ENCODE data around the gene CPSF3. TPM values are rescaled to one million over a fixed set of nuclear protein-coding genes. Genes with fewer than 3 reads are reported as not detected.

CPSF3 gene
- total RNA-seq, 8 experiments from 2014 or later, result 32.7 to 64.5 (median 41.8) TPM

GRCh38 chr2:9471206-9471605, 47.8 kb downstream of the CPSF3 start:
- no peak for ATAC-seq (replicated peaks in 6 of 8)
- Histone ChIP-seq H3K4me3 (no peak overlapping the region), H3K27ac (no peak overlapping the region), H3K4me1 (replicated peaks in 1 of 2) (peaks cover 5 to 9% of the 10 kb centered on the region in 2 donors)
- 82 to 100% (median 90%) methylated on average over 2 to 5 of the region's 5 CpGs; no CpG with 5 or more reads in 1 of the 10 experiments for WGBS, 10 experiments
- in situ Hi-C loops (cut with MboI; ENCODE audit: low pct_unique_long_range_greater_than_20kb in 2 of 9, low sequenced_read_pairs in 9 of 9, unreplicated experiment in 9 of 9), result no loop called here

- ATAC-seq (replicated peaks in 6 of 8), result no peak
- H3K27ac ChIP-seq, result no peak overlapping the region
- in situ Hi-C loops (cut with MboI; ENCODE audit: low pct_unique_long_range_greater_than_20kb in 2 of 9, low sequenced_read_pairs in 9 of 9, unreplicated experiment in 9 of 9), result no loop called here
- 76 to 100% (median 100%) methylated on average over 1 to 8 of the region's 9 CpGs; no CpG with 5 or more reads in 4 of the 10 experiments for WGBS, 10 experiments
- peaks cover 5 to 11% of the 10 kb centered on the region in 2 donors for H3K4me1 ChIP-seq (replicated peaks in 1 of 2)
- no peak overlapping the region for H3K4me3 ChIP-seq
These were observed 49.1 kb downstream of the CPSF3 start for GRCh38 chr2:9472511-9472910.

DNA sequence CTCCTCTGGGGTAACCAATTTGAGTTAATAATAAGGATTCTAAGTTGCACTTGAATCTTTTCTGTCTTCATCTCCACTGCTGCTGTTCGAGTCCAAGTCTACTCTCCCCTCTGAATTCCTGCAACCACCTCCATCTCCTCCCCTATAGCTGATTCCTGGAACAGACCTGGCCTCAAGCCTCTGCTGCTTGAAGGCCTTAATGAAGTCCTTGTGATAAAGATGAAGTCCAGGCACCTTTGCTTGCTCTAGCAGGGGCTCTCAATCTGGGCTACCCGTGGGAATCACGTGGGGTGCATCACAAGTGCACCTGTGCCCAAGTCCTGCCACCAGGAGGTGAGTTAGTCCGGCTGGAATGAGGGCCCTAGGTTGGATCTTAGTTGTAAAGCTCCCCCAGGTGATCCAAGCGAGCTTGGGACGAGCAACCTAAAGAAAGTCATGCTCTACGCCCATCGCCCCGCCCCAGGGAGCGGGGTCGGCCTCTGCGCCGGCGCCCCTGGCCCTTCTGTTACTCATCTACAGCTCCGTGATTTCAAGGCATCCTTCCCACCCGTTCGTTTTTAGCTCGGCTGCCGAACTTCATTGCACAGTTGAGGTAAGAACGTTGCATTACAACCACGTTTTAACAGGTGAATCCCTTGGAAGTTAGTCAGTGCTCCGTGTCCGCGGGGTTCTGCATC, 50.0 kb downstream of the CPSF3 start:
- in situ Hi-C loops (cut with MboI; ENCODE audit: low pct_unique_long_range_greater_than_20kb in 2 of 9, low sequenced_read_pairs in 9 of 9, unreplicated experiment in 9 of 9), result no loop called here
- WGBS, 10 experiments, result 26 to 100% (median 82%) methylated on average over 1 to 17 of the region's 24 CpGs
- H3K4me1 ChIP-seq (replicated peaks in 1 of 2), result peaks cover 5 to 11% of the 10 kb centered on the region in 2 donors
- no peak for ATAC-seq (replicated peaks in 6 of 8)
- H3K27ac ChIP-seq, result no peak overlapping the region
- peak overlapping the region in 4 of 5 donors; percentile 56 to 93 (median 74) for H3K4me3 ChIP-seq

DNA sequence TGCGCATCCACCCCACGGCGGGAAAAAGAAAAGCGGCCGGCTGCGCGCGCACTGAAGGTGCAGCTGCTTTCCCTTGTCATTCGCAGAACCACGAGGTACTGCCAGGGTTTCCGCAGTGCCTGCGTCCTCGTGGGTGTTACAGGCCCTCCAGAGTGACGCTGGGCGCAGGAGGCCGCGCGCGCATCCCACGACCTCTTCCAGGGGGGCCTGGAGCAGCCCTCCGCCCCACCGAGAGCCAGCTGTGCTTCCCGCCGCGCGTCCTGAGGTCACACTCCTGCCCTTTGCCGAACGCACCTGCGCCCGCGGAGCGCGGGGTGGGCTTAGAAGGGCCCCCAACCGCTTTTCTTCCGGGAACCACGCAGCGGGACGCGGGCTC, 50.5 kb downstream of the CPSF3 start:
- H3K4me1 ChIP-seq (replicated peaks in 1 of 2), result peaks cover 5 to 11% of the 10 kb centered on the region in 2 donors
- in situ Hi-C loops (cut with MboI; ENCODE audit: low pct_unique_long_range_greater_than_20kb in 2 of 9, low sequenced_read_pairs in 9 of 9, unreplicated experiment in 9 of 9), result no loop called here
- 24 to 59% (median 34%) methylated on average over 6 to 24 of the region's 39 CpGs; no CpG with 5 or more reads in 7 of the 10 experiments for WGBS, 10 experiments
- ATAC-seq (replicated peaks in 6 of 8), result peak in 7 of 8 experiments; percentile 3 to 66 (median 46)
- peak overlapping the region; percentile 52 to 74 for H3K27ac ChIP-seq
- H3K4me3 ChIP-seq, result peak overlapping the region; percentile 42 to 93 (median 73)

GRCh38 chr2:9474361-9475057, 51.1 kb downstream of the CPSF3 start, which contains the start of gene IAH1:
TSS of gene IAH1 (plus strand) at chr2:9474551. CDS start at chr2:9474567, 16 bp downstream.
- peak; percentile 79 to 91 (median 88) for ATAC-seq (replicated peaks in 6 of 8)
- in situ Hi-C loops (cut with MboI; ENCODE audit: low pct_unique_long_range_greater_than_20kb in 2 of 9, low sequenced_read_pairs in 9 of 9, unreplicated experiment in 9 of 9), result no loop called here
- peak within 1 kb of the TSS; percentile 52 to 74 for H3K27ac ChIP-seq
- 33 to 50% methylated on average over 1 to 3 of the region's 91 CpGs; no CpG with 5 or more reads in 8 of the 10 experiments for WGBS, 10 experiments
- peaks cover 5 to 11% of the 10 kb centered on the region in 2 donors for H3K4me1 ChIP-seq (replicated peaks in 1 of 2)
- H3K4me3 ChIP-seq, result peak within 1 kb of the TSS; percentile 42 to 93 (median 73)

DNA sequence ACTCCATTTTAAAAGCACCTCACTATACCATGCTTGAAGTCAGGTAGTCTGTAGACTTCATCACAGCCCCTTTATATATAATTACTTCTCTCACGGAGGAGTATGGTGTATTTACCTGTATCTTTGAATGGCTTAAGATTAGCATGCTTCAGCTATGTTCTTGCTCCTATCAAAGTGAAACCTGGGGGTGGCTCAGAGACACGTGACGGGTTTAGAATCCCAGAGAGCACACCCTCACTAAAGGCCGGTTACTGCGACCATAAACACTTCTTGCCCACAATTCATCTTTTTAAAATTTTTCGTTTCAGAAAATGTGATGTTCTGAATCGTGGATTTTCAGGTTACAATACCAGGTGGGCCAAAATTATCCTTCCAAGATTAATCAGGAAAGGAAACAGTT, 54.5 kb downstream of the CPSF3 start:
- 65 to 100% (median 89%) methylated on average over 1 to 7 of the region's 7 CpGs for WGBS, 10 experiments
- Histone ChIP-seq H3K27ac (no peak overlapping the region), H3K4me3 (no peak overlapping the region), H3K4me1 (replicated peaks in 1 of 2) (peaks cover 5 to 11% of the 10 kb centered on the region in 2 donors)
- in situ Hi-C loops (cut with MboI; ENCODE audit: low pct_unique_long_range_greater_than_20kb in 2 of 9, low sequenced_read_pairs in 9 of 9, unreplicated experiment in 9 of 9), result no loop called here
- ATAC-seq (replicated peaks in 6 of 8), result no peak

DNA sequence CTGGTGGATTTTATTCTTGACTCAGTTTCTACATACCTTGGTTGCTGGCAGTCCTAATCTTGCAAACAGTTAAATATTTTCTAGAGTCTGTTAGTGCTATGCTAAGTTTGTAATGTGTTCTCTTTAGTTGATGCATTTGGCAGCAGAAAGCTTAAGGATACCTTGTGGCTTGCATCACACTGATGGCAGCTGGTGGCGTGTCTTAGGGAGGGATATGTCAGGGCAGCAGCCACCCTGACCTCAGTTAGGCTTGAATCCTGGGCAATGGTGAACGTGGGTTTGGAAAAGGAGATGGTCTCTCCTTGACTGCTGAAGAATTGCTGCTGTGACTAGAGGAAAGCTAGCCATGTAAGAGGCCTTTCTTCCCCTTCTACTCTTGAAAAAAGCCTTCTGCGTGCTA, 55.1 kb downstream of the CPSF3 start:
- WGBS, 10 experiments, result 80 to 100% (median 100%) methylated on average over 1 to 3 of the region's 3 CpGs; no CpG with 5 or more reads in 3 of the 10 experiments
- ATAC-seq (replicated peaks in 6 of 8), result no peak
- Histone ChIP-seq H3K4me1 (replicated peaks in 1 of 2) (peaks cover 5 to 11% of the 10 kb centered on the region in 2 donors), H3K27ac (no peak overlapping the region), H3K4me3 (no peak overlapping the region)
- in situ Hi-C loops (cut with MboI; ENCODE audit: low pct_unique_long_range_greater_than_20kb in 2 of 9, low sequenced_read_pairs in 9 of 9, unreplicated experiment in 9 of 9), result no loop called here

DNA sequence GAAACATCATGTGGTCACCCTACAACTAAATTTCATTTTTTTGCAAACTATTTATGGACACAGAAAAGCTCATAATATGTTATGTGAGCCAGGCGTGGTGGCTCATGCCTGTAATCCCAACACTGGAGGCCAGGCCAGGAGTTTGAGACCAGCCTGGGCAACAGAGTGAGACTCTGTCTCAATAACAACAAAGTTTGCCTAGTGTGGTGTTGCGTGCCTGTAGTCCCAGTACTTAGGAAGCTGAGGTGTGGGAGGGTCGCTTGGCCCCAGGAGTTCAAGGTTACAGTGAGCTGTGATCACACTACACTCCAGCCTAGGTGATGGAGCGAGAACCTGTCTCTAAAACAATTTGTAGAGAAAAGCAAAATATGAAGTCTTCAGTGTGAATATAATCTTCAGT, 56.7 kb downstream of the CPSF3 start:
- in situ Hi-C loops (cut with MboI; ENCODE audit: low pct_unique_long_range_greater_than_20kb in 2 of 9, low sequenced_read_pairs in 9 of 9, unreplicated experiment in 9 of 9), result no loop called here
- H3K27ac ChIP-seq, result no peak overlapping the region
- ATAC-seq (replicated peaks in 6 of 8), result no peak
- WGBS, 10 experiments, result 86 to 100% (median 90%) methylated on average over 1 to 2 of the region's 4 CpGs; no CpG with 5 or more reads in 3 of the 10 experiments
- H3K4me1 ChIP-seq (replicated peaks in 1 of 2), result peaks cover 5 to 11% of the 10 kb centered on the region in 2 donors
- no peak overlapping the region for H3K4me3 ChIP-seq

- H3K27ac ChIP-seq, result no peak overlapping the region
- in situ Hi-C loops (cut with MboI; ENCODE audit: low pct_unique_long_range_greater_than_20kb in 2 of 9, low sequenced_read_pairs in 9 of 9, unreplicated experiment in 9 of 9), result no loop called here
- peak in 1 of 8 experiments; percentile 21 for ATAC-seq (replicated peaks in 6 of 8)
- H3K4me1 ChIP-seq (replicated peaks in 1 of 2), result no peaks in the 10 kb centered on the region
- H3K4me3 ChIP-seq, result no peak overlapping the region
These were observed 59.7 kb downstream of the CPSF3 start for GRCh38 chr2:9483107-9483506.

DNA sequence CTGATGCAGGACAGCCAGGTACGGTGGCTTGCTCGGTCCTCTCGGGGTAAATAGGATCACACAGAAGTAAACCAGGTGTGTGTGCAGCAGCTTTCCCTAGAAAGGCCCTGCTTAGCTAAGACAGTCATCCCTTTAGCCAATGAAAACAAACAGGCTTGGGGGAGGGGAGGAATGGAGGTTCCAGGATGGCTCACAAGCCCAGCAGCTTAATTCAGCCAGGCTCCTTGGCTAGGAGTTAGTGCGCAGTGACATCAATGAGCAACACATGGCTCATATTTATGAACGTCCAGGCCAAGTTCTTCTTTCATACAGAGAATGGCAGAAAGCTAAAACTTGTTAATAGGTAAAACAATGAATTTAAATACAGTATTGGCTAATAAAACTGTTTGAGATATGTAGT, 61.1 kb downstream of the CPSF3 start:
- in situ Hi-C loops (cut with MboI; ENCODE audit: low pct_unique_long_range_greater_than_20kb in 2 of 9, low sequenced_read_pairs in 9 of 9, unreplicated experiment in 9 of 9), result no loop called here
- H3K27ac ChIP-seq, result no peak overlapping the region
- peak in 3 of 8 experiments; percentile 18 to 23 (median 21) for ATAC-seq (replicated peaks in 6 of 8)
- 33 to 100% (median 88%) methylated on average over 1 to 4 of the region's 5 CpGs; no CpG with 5 or more reads in 2 of the 10 experiments for WGBS, 10 experiments
- H3K4me3 ChIP-seq, result no peak overlapping the region
- H3K4me1 ChIP-seq (replicated peaks in 1 of 2), result no peaks in the 10 kb centered on the region

DNA sequence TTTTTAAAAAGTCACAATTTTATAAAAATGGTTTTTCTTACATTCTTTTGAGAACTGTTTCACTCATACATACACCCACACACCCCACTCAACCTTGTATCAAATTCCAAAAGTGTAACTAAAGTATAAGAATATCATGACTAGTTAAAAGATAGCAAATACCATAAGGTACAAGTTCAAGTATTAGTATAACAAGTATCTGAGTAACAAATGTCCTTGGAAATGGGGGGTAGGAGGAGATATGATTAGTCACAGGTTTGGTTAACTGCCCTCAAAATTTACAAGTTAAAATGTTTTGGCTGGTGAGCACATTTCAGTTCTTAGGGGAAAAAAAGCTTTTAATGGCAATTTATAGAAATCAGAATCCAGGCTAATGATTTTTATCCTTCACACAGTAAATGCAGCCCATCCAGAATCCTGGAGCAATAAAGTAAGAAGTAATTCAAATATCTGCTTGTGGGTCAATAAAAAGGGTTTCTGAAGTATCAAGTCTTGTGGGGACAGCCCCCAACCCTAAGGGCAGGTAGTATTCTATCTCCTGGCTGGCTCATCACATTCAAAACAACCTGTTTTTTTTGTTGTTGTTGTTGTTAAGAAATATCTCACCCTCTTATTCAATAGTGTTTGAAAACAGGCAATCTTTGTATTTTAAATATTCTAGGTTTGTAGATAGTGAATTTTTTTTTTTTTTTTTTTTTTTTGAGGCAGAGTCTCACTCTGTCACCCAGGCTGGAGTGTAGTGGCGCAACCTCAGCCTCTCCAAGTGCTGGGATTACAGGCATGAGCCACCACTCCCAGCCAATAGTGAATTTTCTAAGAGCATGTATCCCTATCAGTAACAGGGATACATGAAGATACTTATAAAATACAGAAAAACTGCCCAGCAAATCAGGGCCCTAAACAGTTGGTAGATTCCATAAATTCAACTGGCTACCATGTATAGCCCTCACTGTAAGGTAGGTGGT, 65.4 kb downstream of the CPSF3 start:
- no peaks in the 10 kb centered on the region for H3K4me1 ChIP-seq (replicated peaks in 1 of 2)
- WGBS, 10 experiments, result 80 to 100% (median 100%) methylated on average over 1 of the region's 1 CpG; no CpG with 5 or more reads in 4 of the 10 experiments
- in situ Hi-C loops (cut with MboI; ENCODE audit: low pct_unique_long_range_greater_than_20kb in 2 of 9, low sequenced_read_pairs in 9 of 9, unreplicated experiment in 9 of 9), result no loop called here
- H3K4me3 ChIP-seq, result no peak overlapping the region
- H3K27ac ChIP-seq, result no peak overlapping the region
- ATAC-seq (replicated peaks in 6 of 8), result peak in 2 of 8 experiments; percentile 58 to 64

- 83 to 100% (median 100%) methylated on average over 1 to 2 of the region's 2 CpGs; no CpG with 5 or more reads in 3 of the 10 experiments for WGBS, 10 experiments
- in situ Hi-C loops (cut with MboI; ENCODE audit: low pct_unique_long_range_greater_than_20kb in 2 of 9, low sequenced_read_pairs in 9 of 9, unreplicated experiment in 9 of 9), result no loop called here
- Histone ChIP-seq H3K4me3 (no peak overlapping the region), H3K4me1 (replicated peaks in 1 of 2) (no peaks in the 10 kb centered on the region), H3K27ac (no peak overlapping the region)
- no peak for ATAC-seq (replicated peaks in 6 of 8)
These were observed 67.3 kb downstream of the CPSF3 start for GRCh38 chr2:9490789-9491188.

Measured in motor neuron (in vitro differentiated cells).